ENCODE measurements around the gene MOB3B. TPM values are rescaled to one million over a fixed set of nuclear protein-coding genes. Genes with fewer than 3 reads are reported as not detected.

The MOB3B gene
- total and polyA plus RNA-seq, 10 of the 15 experiments (the other 5 are each of a cell fraction or from before 2014, with no cell fraction given) = 0.44 to 2.7 (median 0.91) TPM

DNA sequence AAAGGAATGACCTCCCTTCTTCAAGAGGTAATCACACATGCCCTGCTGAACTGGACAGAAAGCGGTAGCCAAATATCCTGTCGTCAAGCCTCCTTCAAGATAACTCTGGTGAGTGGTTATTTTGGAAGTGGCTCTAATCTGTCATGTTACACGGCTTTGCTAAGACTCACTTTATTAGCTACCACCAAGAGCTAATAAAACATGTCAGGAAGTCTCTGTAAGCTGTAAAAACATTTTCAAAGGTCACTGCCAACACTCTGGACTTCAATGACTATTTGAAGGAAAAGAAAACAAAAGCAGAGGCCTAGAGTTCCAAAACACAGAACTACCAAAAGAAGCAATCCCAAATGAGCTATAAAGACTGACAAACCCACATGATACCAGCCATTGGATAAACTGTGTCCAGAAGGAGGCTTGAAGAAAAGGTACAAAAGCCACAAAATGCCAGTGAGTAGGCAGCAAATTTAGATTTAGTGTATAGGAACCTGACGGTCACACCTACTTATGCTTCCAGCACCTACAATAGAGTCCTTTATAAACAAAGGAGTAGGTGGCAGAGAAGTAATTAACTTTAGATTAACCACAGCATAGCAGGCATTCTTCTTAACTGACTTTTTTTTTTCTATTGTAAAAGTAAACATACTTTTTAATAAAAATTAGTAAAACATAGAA lies 135.3 kb downstream of the MOB3B start:
- in situ Hi-C loops (cut with MboI) = no loop called here
- ChIA-PET CTCF (interaction anchor here (3.3 kb wide), 1 partner anchor 16 kb away, joined by 12 read pairs; no protein-coding TSS in a partner anchor), RAD21 (ENCODE audit: unreplicated experiment) (interaction anchor here (2.0 kb wide), 1 partner anchor 62 kb away, joined by 6 read pairs; no protein-coding TSS in a partner anchor), SMC1A (ENCODE audit: uncharacterized antibody, unreplicated experiment) (interaction anchor here (0.7 to 3.1 kb wide), 8 partner anchors 16 to 67 kb away, joined by 3 to 8 read pairs (median 3); no protein-coding TSS in a partner anchor), POLR2A (interaction anchor here (0.6 kb wide), 1 partner anchor 604 kb away, joined by 3 read pairs; no protein-coding TSS in a partner anchor)
- no peak for FAIRE-seq
- no peaks in the 10 kb centered on the region for H3K27me3 ChIP-seq (replicated peaks in 1 of 2; ENCODE audit: control insufficient read depth in 2 of 2, insufficient read depth in 2 of 2, low read length in 1 of 2)
- no peaks in the 10 kb centered on the region for H3K79me2 ChIP-seq (ENCODE audit: control insufficient read depth, insufficient read depth, low read length)
- intact Hi-C loops (cut with micrococcal nuclease; ENCODE audit: unreplicated experiment) = loop anchor here (2.0 kb wide), 1 partner anchor 13 kb away; no protein-coding TSS in a partner anchor
- no peak for DNase-seq (ENCODE audit: low read depth, low spot score)
- no peak overlapping the region for H3K4me3 ChIP-seq
- H4K20me1 ChIP-seq (ENCODE audit: control insufficient read depth, insufficient read depth) = no peaks in the 10 kb centered on the region
- no peak for ATAC-seq
- H3K4me2 ChIP-seq (ENCODE audit: control insufficient read depth, insufficient read depth) = no peak overlapping the region
- no TSS peak for BruUV-seq (replicated peaks)
- 60% methylated on average over 4 of the region's 4 CpGs for whole genome bisulfite sequencing (ENCODE audit: insufficient coverage, insufficient replicate concordance, low lambda C conversion rate, missing lambda C conversion rate)
- no peak overlapping the region for H3K9ac ChIP-seq (ENCODE audit: control insufficient read depth, insufficient read depth, low read length)
- no peaks in the 10 kb centered on the region for H3K9me3 ChIP-seq (replicated peaks; ENCODE audit: control insufficient read depth, insufficient read depth, low read length)
- no peaks in the 10 kb centered on the region for H3K4me1 ChIP-seq (ENCODE audit: control insufficient read depth, insufficient read depth, low read length)
- no peak overlapping the region for H3K27ac ChIP-seq (ENCODE audit: control insufficient read depth, insufficient read depth)
- H2AFZ ChIP-seq (ENCODE audit: control insufficient read depth, low read depth, low read length) = no peak overlapping the region
- TF ChIP-seq ZNF384 (IDR thresholded peaks at IDR 0.05; ENCODE audit: borderline replicate concordance, low read depth, low read length) = no peak
- no peak for TF ChIP-seq ZNF24 (IDR thresholded peaks at IDR 0.05)
- TF ChIP-seq POLR2AphosphoS2 (IDR thresholded peaks at IDR 0.05; ENCODE audit: low read depth, low read length) = no peak
- no peak for TF ChIP-seq FOS (IDR thresholded peaks at IDR 0.05; ENCODE audit: borderline replicate concordance, extremely low read depth, insufficient read length)
- TF ChIP-seq PBX3 (IDR thresholded peaks at IDR 0.05; ENCODE audit: insufficient replicate concordance, low read depth, low read length) = no peak
- no peak for TF ChIP-seq CBFB (IDR thresholded peaks at IDR 0.05; ENCODE audit: low read depth)
- TF ChIP-seq SIN3A (IDR thresholded peaks at IDR 0.05; ENCODE audit: low read depth, low read length) = no peak
- TF ChIP-seq HDAC6 (IDR thresholded peaks at IDR 0.05; ENCODE audit: unreplicated experiment) = no peak
- TF ChIP-seq KDM1A (IDR thresholded peaks at IDR 0.05; ENCODE audit: borderline replicate concordance) = no peak
- no peak for TF ChIP-seq ZBED1 (IDR thresholded peaks at IDR 0.05; ENCODE audit: borderline replicate concordance)
- TF ChIP-seq, protein P1, sequence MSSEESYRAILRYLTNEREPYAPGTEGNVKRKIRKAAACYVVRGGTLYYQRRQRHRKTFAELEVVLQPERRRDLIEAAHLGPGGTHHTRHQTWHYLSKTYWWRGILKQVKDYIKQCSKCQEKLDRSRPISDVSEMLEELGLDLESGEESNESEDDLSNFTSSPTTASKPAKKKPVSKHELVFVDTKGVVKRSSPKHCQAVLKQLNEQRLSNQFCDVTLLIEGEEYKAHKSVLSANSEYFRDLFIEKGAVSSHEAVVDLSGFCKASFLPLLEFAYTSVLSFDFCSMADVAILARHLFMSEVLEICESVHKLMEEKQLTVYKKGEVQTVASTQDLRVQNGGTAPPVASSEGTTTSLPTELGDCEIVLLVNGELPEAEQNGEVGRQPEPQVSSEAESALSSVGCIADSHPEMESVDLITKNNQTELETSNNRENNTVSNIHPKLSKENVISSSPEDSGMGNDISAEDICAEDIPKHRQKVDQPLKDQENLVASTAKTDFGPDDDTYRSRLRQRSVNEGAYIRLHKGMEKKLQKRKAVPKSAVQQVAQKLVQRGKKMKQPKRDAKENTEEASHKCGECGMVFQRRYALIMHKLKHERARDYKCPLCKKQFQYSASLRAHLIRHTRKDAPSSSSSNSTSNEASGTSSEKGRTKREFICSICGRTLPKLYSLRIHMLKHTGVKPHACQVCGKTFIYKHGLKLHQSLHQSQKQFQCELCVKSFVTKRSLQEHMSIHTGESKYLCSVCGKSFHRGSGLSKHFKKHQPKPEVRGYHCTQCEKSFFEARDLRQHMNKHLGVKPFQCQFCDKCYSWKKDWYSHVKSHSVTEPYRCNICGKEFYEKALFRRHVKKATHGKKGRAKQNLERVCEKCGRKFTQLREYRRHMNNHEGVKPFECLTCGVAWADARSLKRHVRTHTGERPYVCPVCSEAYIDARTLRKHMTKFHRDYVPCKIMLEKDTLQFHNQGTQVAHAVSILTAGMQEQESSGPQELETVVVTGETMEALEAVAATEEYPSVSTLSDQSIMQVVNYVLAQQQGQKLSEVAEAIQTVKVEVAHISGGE (CRISPR knock-in tag; IDR thresholded peaks at IDR 0.05) = no peak
- TF ChIP-seq MEF2A (IDR thresholded peaks at IDR 0.05; ENCODE audit: insufficient read depth, low read depth, low read length) = no peak
- no peak for TF ChIP-seq PKNOX1 (IDR thresholded peaks at IDR 0.05)
- no peak for TF ChIP-seq NFXL1 (IDR thresholded peaks at IDR 0.05; ENCODE audit: borderline replicate concordance)
- no peaks in the 10 kb centered on the region for H3K36me3 ChIP-seq (ENCODE audit: control insufficient read depth in 2 of 2, insufficient read depth in 2 of 2, low read length in 1 of 2)

All from GM12878 (cell line).